Stimulated activated naive CD8-positive, alpha-beta T cell treated with anti-CD3 and anti-CD28 coated beads, Interleukin-15, amount 100 ng/mL, for 72 hours (primary cell): Measurements from ENCODE around the gene EIF3L.

ENCODE experiments used
- ATAC-seq: fragments of 150-1000 bp; cut with Tn5 transposase; 2 replicates; pipeline ENCODE4 v1.10.0; 2021; ENCODE audit warnings: mild to moderate bottlenecking, moderate library complexity
- DNase-seq, 2 donors: peaks; one replicate each; pipeline ENCODE4 v3.0.0; 2021 to 2022
- H3K27ac Mint-ChIP-seq, 2 donors: one replicate each; pipeline ENCODE4 v1.8.0; 2022; ENCODE audit warnings: mild to moderate bottlenecking in 2 of 2, mixed read lengths in 2 of 2, moderate library complexity in 2 of 2
- H3K27me3 Mint-ChIP-seq: one replicate; pipeline ENCODE4 v1.8.0; 2022; ENCODE audit warnings: mixed read lengths
- H3K4me1 Mint-ChIP-seq: one replicate; pipeline ENCODE4 v1.8.0; 2022; ENCODE audit warnings: mild to moderate bottlenecking, mixed read lengths
- H3K4me3 Mint-ChIP-seq, 2 donors: one replicate each; pipeline ENCODE4 v1.8.0; 2022; ENCODE audit warnings: mild to moderate bottlenecking in 2 of 2, mixed read lengths in 2 of 2, moderate library complexity in 1 of 2
- H3K9me3 Mint-ChIP-seq, 2 donors: one replicate each; pipeline ENCODE4 v1.8.0; 2022; ENCODE audit warnings: mixed read lengths in 2 of 2

Gene EIF3L

GRCh38 chr22:37920126-37920525 lies 70.9 kb downstream of the EIF3L start:
- Mint-ChIP-seq H3K4me3 (peak overlapping the region; percentile 56 to 63), H3K9me3 (no peaks in the 10 kb centered on the region), H3K4me1 (peaks cover 9% of the 10 kb centered on the region), H3K27ac (peak overlapping the region; percentile 84 to 95), H3K27me3 (no peaks in the 10 kb centered on the region)
- DNase-seq (no peak), ATAC-seq (no peak)

GRCh38 chr22:37922191-37922590 lies 73.0 kb downstream of the EIF3L start:
- DNase-seq, result no peak
- Mint-ChIP-seq H3K4me1 (peaks cover 9% of the 10 kb centered on the region), H3K27me3 (no peaks in the 10 kb centered on the region), H3K4me3 (no peak overlapping the region), H3K27ac (no peak overlapping the region), H3K9me3 (no peaks in the 10 kb centered on the region)
- ATAC-seq, result peak; percentile 44

- Mint-ChIP-seq H3K9me3 (no peaks in the 10 kb centered on the region), H3K4me1 (peaks cover 9% of the 10 kb centered on the region), H3K4me3 (no peak overlapping the region), H3K27me3 (no peaks in the 10 kb centered on the region), H3K27ac (no peak overlapping the region)
- DNase-seq (no peak), ATAC-seq (no peak)
These were observed 74.7 kb downstream of the EIF3L start for GRCh38 chr22:37923927-37924326.

- DNase-seq (no peak), ATAC-seq (no peak)
- H3K4me3 Mint-ChIP-seq, result no peak overlapping the region
- no peak overlapping the region for H3K27ac Mint-ChIP-seq
- H3K9me3 Mint-ChIP-seq, result no peaks in the 10 kb centered on the region
- H3K4me1 Mint-ChIP-seq, result peaks cover 9% of the 10 kb centered on the region
- no peaks in the 10 kb centered on the region for H3K27me3 Mint-ChIP-seq
These were observed 75.3 kb downstream of the EIF3L start for GRCh38 chr22:37924386-37925065.

- H3K4me3 Mint-ChIP-seq, result no peak overlapping the region
- DNase-seq, result no peak
- no peaks in the 10 kb centered on the region for H3K9me3 Mint-ChIP-seq
- H3K27ac Mint-ChIP-seq, result no peak overlapping the region
- no peak for ATAC-seq
- H3K4me1 Mint-ChIP-seq, result peaks cover 2% of the 10 kb centered on the region
- H3K27me3 Mint-ChIP-seq, result no peaks in the 10 kb centered on the region
These were observed 76.1 kb downstream of the EIF3L start for GRCh38 chr22:37925330-37925729.

GRCh38 chr22:37925767-37926166 lies 76.5 kb downstream of the EIF3L start:
- Mint-ChIP-seq H3K27me3 (no peaks in the 10 kb centered on the region), H3K9me3 (no peaks in the 10 kb centered on the region), H3K27ac (no peak overlapping the region), H3K4me3 (no peak overlapping the region), H3K4me1 (no peaks in the 10 kb centered on the region)
- ATAC-seq (no peak), DNase-seq (no peak)

- Mint-ChIP-seq H3K27ac (no peak overlapping the region), H3K4me3 (no peak overlapping the region), H3K27me3 (no peaks in the 10 kb centered on the region), H3K4me1 (no peaks in the 10 kb centered on the region), H3K9me3 (no peaks in the 10 kb centered on the region)
- ATAC-seq (no peak), DNase-seq (no peak)
These were observed 77.1 kb downstream of the EIF3L start for GRCh38 chr22:37926358-37926757.

GRCh38 chr22:37926771-37927636 lies 77.8 kb downstream of the EIF3L start:
- Mint-ChIP-seq H3K4me1 (no peaks in the 10 kb centered on the region), H3K27me3 (no peaks in the 10 kb centered on the region), H3K9me3 (no peaks in the 10 kb centered on the region), H3K4me3 (no peak overlapping the region), H3K27ac (no peak overlapping the region)
- DNase-seq (no peak), ATAC-seq (no peak)

- Mint-ChIP-seq H3K27ac (no peak overlapping the region), H3K4me1 (no peaks in the 10 kb centered on the region), H3K27me3 (no peaks in the 10 kb centered on the region), H3K9me3 (no peaks in the 10 kb centered on the region), H3K4me3 (no peak overlapping the region)
- DNase-seq (no peak), ATAC-seq (no peak)
These were observed 78.4 kb downstream of the EIF3L start for GRCh38 chr22:37927637-37927936.

GRCh38 chr22:37929390-37929789 lies 80.2 kb downstream of the EIF3L start:
- DNase-seq (no peak), ATAC-seq (no peak)
- Mint-ChIP-seq H3K9me3 (no peaks in the 10 kb centered on the region), H3K27me3 (no peaks in the 10 kb centered on the region), H3K4me1 (peaks cover 18% of the 10 kb centered on the region), H3K27ac (no peak overlapping the region), H3K4me3 (no peak overlapping the region)

GRCh38 chr22:37930270-37930951 lies 81.2 kb downstream of the EIF3L start:
- peaks cover 18% of the 10 kb centered on the region for H3K4me1 Mint-ChIP-seq
- H3K9me3 Mint-ChIP-seq, result no peaks in the 10 kb centered on the region
- no peak overlapping the region for H3K4me3 Mint-ChIP-seq
- no peak overlapping the region for H3K27ac Mint-ChIP-seq
- DNase-seq (no peak), ATAC-seq (peak; percentile 41)
- H3K27me3 Mint-ChIP-seq, result no peaks in the 10 kb centered on the region

GRCh38 chr22:37930952-37931440 lies 81.8 kb downstream of the EIF3L start:
- H3K27ac Mint-ChIP-seq, result no peak overlapping the region
- ATAC-seq (no peak), DNase-seq (no peak)
- H3K9me3 Mint-ChIP-seq, result no peaks in the 10 kb centered on the region
- H3K27me3 Mint-ChIP-seq, result no peaks in the 10 kb centered on the region
- peaks cover 18% of the 10 kb centered on the region for H3K4me1 Mint-ChIP-seq
- no peak overlapping the region for H3K4me3 Mint-ChIP-seq

- H3K4me1 Mint-ChIP-seq, result peaks cover 18% of the 10 kb centered on the region
- H3K4me3 Mint-ChIP-seq, result no peak overlapping the region
- H3K27ac Mint-ChIP-seq, result no peak overlapping the region
These were observed 82.7 kb downstream of the EIF3L start for GRCh38 chr22:37931893-37932389.

GRCh38 chr22:37932401-37932800 lies 83.2 kb downstream of the EIF3L start:
- peaks cover 18% of the 10 kb centered on the region for H3K4me1 Mint-ChIP-seq
- DNase-seq (no peak), ATAC-seq (no peak)
- H3K4me3 Mint-ChIP-seq, result no peak overlapping the region
- H3K27me3 Mint-ChIP-seq, result no peaks in the 10 kb centered on the region
- H3K27ac Mint-ChIP-seq, result no peak overlapping the region
- no peaks in the 10 kb centered on the region for H3K9me3 Mint-ChIP-seq

More at GRCh38 chr22:37931893-37932389, 82.7 kb downstream of the EIF3L start:
- Mint-ChIP-seq H3K27me3 (no peaks in the 10 kb centered on the region), H3K9me3 (no peaks in the 10 kb centered on the region)
- ATAC-seq, result no peak
- DNase-seq, result no peak

- DNase-seq (no peak), ATAC-seq (no peak)
- Mint-ChIP-seq H3K9me3 (no peaks in the 10 kb centered on the region), H3K27me3 (no peaks in the 10 kb centered on the region), H3K4me1 (peaks cover 18% of the 10 kb centered on the region), H3K27ac (no peak overlapping the region), H3K4me3 (no peak overlapping the region)
These were observed 83.8 kb downstream of the EIF3L start for GRCh38 chr22:37932821-37933578.
